ENCODE measurements around the gene CRPPA. TPM values are rescaled to one million over a fixed set of nuclear protein-coding genes. Genes with fewer than 3 reads are reported as not detected.
A peak's percentile ranks its signal among the peaks of the same experiment; 100 is the strongest.

Gene CRPPA
- total and polyA plus RNA-seq, 2 donors (not counting 3 experiments of a cell fraction or from before 2014, with no cell fraction given): 0.58 to 3.5 TPM

DNA sequence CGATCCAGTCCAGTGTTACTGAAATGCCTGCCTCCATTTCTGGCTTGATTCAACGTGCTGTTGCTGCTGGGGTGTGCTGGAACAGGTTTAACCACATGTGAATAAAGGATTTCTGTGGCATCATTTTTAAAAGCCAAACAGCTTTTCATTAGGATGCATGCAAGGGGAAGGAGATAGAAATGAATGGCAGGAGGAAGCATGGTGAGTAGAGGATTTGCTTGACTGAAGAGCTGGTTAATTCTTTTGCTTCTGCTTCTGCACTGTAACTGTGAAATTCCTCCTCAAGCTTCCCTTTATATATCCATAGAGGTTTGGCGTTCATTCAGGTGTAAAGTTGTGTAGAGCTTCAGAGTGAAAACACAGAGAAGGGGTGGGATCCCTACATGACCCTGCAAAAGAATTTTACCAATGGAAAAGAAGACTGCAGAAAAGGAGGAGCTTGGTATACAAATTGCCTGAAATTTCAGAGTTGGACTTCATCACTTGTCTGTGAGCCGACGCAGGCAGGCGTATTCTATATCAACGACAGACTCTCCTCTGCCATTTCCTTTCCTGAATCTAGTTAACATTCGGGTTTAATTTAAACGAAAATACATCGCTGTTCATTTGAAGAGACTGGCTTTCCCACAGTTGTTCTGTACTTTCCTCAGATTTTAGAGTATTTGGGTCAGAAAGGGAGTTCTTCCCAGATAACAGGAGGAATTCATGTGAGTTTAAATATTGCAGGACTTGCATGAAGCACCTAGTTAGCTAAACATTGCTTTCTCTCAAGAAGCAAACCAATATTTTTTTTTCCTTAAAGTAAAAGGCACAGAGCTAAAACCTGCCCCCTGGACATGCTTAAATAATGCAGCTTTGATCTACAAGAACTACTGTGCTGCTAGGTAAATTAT lies 44.4 kb upstream of the CRPPA start, which contains the start of gene SOSTDC1:
TSS of gene SOSTDC1 (minus strand) at position 270 of the 893 bp plus-strand sequence. CDS start at position 200, 70 bp downstream.
- dilution Hi-C loops (cut with MboI; ENCODE audit: extremely low pct_ligation_motif_present, low sequenced_read_pairs): no loop called here
- peak; percentile 48 for FAIRE-seq
- peak within 1 kb of the TSS; percentile 34 for H3K4me2 ChIP-seq (ENCODE audit: insufficient read depth, low read length)
- TF ChIP-seq POLR2AphosphoS5 (IDR thresholded peaks at IDR 0.05; ENCODE audit: insufficient read depth, low read depth, low read length) (no peak), MYC (IDR thresholded peaks at IDR 0.05; ENCODE audit: low read depth, low read length) (no peak), EZH2 (IDR thresholded peaks at IDR 0.05; ENCODE audit: borderline replicate concordance, low read depth, low read length, severe bottlenecking) (no peak), GATA2 (IDR thresholded peaks at IDR 0.05; ENCODE audit: insufficient read depth, insufficient read length, low read depth, low read length) (no peak), FOS (IDR thresholded peaks at IDR 0.05; ENCODE audit: borderline replicate concordance, insufficient read depth, low read length) (no peak), POLR2A (IDR thresholded peaks at IDR 0.05; ENCODE audit: low read depth, low read length) (no peak), JUN (IDR thresholded peaks at IDR 0.05; ENCODE audit: borderline replicate concordance, insufficient read depth, insufficient read length, low read depth) (no peak)
- TF ChIP-seq, protein P1, sequence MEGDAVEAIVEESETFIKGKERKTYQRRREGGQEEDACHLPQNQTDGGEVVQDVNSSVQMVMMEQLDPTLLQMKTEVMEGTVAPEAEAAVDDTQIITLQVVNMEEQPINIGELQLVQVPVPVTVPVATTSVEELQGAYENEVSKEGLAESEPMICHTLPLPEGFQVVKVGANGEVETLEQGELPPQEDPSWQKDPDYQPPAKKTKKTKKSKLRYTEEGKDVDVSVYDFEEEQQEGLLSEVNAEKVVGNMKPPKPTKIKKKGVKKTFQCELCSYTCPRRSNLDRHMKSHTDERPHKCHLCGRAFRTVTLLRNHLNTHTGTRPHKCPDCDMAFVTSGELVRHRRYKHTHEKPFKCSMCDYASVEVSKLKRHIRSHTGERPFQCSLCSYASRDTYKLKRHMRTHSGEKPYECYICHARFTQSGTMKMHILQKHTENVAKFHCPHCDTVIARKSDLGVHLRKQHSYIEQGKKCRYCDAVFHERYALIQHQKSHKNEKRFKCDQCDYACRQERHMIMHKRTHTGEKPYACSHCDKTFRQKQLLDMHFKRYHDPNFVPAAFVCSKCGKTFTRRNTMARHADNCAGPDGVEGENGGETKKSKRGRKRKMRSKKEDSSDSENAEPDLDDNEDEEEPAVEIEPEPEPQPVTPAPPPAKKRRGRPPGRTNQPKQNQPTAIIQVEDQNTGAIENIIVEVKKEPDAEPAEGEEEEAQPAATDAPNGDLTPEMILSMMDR (IDR thresholded peaks at IDR 0.05; ENCODE audit: extremely low read depth in 1 of 2, insufficient read depth in 1 of 2, low read depth in 1 of 2, low read length in 2 of 2): no peak
- no peak within 1 kb of the TSS for H3K9ac ChIP-seq (replicated peaks; ENCODE audit: extremely low read depth, insufficient read depth, low read length)
- H4K20me1 ChIP-seq (replicated peaks; ENCODE audit: control insufficient read depth, extremely low read depth, insufficient read depth, low read length): no peaks in the 10 kb centered on the region
- peak within 1 kb of the TSS; percentile 85 for H2AFZ ChIP-seq (ENCODE audit: low read depth, low read length)
- POLR2A ChIA-PET: no interaction called here
- BruUV-seq (replicated peaks): no TSS peak
- H3K27me3 ChIP-seq (ENCODE audit: control insufficient read depth in 2 of 2, insufficient read depth in 2 of 2, low read length in 2 of 2): peaks cover 0 to 6% of the 10 kb centered on the region in 2 experiments
- no peaks in the 10 kb centered on the region for H3K79me2 ChIP-seq (ENCODE audit: control insufficient read depth, insufficient read depth, low read length)
- H3K4me3 ChIP-seq (replicated peaks in 1 of 3; ENCODE audit: insufficient read depth in 1 of 3, low read depth in 1 of 3, low read length in 3 of 3): no peak within 1 kb of the TSS
- H3K9me1 ChIP-seq (replicated peaks; ENCODE audit: control insufficient read depth, extremely low read depth, insufficient read depth, low read length): no peaks in the 10 kb centered on the region
- CTCF ChIA-PET: interaction anchor here (1.2 to 2.1 kb wide), 2 partner anchors 48 to 99 kb away, joined by 3 to 8 read pairs; no protein-coding TSS in a partner anchor
- H3K36me3 ChIP-seq (ENCODE audit: control insufficient read depth in 2 of 2, extremely low read depth in 1 of 2, insufficient read depth in 2 of 2, low read length in 2 of 2): no peaks in the 10 kb centered on the region
- DNase-seq (ENCODE audit: low read depth, low spot score): peak; percentile 37
- H3K9me3 ChIP-seq (replicated peaks; ENCODE audit: control insufficient read depth, insufficient read depth, low read length): no peaks in the 10 kb centered on the region
- H3K4me1 ChIP-seq (ENCODE audit: control insufficient read depth, extremely low read depth, insufficient read depth, low read length): no peaks in the 10 kb centered on the region
- no peak within 1 kb of the TSS for H3K27ac ChIP-seq (ENCODE audit: insufficient read depth, low read depth, low read length)
- intact Hi-C loops (cut with micrococcal nuclease): no loop called here

Measured in endothelial cell of umbilical vein (primary cell).